Cardiac atrium fibroblast (primary cell): ENCODE results near the gene ZNF91. TPM values are rescaled to one million over a fixed set of nuclear protein-coding genes. Genes with fewer than 3 reads are reported as not detected.

Experiments
- total RNA-seq: library from RNA; depleted of rRNA; stranded (reverse); fragments of >200 nt; gene quantifications from 2 replicates; pipeline ENCODE4 v1.2.3, GENCODE V29; 2015

The ZNF91 gene
- total RNA-seq, result 10.8 and 14.3 TPM in 2 replicates

GRCh38 chr19:23395041-23395721 is at the start of gene ZNF91:
Gene ZNF91 (minus strand): TSS chr19:23395471. CDS start chr19:23395354, 117 bp downstream.

Other genes with a start within 250 kb of the ZNF91 start
- gene ZNF724, start 145.1 kb downstream of the ZNF91 start, total RNA-seq, result 1.8 TPM in 2 replicates